Neural cell (in vitro differentiated cells): Measurements from ENCODE around the gene RNF148.

Experiments
- EP300 ChIP-seq: fragments of 450-650 bp; conservative IDR thresholded peaks from 2 replicates; pipeline ENCODE4 v1.6.1; 2014; ENCODE audit warnings: antibody characterized with exemption, mild to moderate bottlenecking, moderate library complexity; ENCODE audit not compliant: poor library complexity, severe bottlenecking
- POLR2AphosphoS5 ChIP-seq: IDR thresholded peaks from 2 replicates; pipeline ENCODE4 v1.6.1; 2012
- RAD21 ChIP-seq: fragments of 450-650 bp; conservative IDR thresholded peaks from 2 replicates; pipeline ENCODE4 v1.6.1; 2014; ENCODE audit warnings: antibody characterized with exemption, mild to moderate bottlenecking, moderate library complexity
- TF ChIP-seq, protein P1 (sequence below): fragments of 450-650 bp; IDR thresholded peaks from 2 replicates; pipeline ENCODE4 v1.5.1; 2014; ENCODE audit warnings: antibody characterized with exemption, mild to moderate bottlenecking, moderate library complexity; ENCODE audit not compliant: poor library complexity, severe bottlenecking

DNA sequence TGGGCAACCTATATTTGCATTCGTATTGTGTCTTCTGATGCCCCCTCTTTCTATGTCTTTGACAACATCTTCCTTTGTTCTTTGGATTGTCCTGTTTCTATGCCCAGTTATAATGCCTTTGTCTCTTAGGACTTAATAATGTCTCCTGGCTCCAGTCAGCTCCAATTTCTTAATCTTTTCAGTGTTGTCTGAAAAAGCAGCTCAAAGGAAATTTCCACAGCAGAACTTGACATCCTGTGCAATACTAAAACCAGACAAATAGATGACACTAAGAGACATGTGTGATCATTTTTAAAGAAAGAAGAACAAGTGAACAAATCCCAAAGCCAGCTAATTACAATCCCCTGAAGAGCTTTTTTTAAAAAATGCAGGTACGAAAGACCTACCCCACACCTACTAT is 47.7 kb upstream of the RNF148 start:
- TF ChIP-seq, protein P1, sequence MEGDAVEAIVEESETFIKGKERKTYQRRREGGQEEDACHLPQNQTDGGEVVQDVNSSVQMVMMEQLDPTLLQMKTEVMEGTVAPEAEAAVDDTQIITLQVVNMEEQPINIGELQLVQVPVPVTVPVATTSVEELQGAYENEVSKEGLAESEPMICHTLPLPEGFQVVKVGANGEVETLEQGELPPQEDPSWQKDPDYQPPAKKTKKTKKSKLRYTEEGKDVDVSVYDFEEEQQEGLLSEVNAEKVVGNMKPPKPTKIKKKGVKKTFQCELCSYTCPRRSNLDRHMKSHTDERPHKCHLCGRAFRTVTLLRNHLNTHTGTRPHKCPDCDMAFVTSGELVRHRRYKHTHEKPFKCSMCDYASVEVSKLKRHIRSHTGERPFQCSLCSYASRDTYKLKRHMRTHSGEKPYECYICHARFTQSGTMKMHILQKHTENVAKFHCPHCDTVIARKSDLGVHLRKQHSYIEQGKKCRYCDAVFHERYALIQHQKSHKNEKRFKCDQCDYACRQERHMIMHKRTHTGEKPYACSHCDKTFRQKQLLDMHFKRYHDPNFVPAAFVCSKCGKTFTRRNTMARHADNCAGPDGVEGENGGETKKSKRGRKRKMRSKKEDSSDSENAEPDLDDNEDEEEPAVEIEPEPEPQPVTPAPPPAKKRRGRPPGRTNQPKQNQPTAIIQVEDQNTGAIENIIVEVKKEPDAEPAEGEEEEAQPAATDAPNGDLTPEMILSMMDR, result no peak
- TF ChIP-seq RAD21 (no peak), EP300 (no peak), POLR2AphosphoS5 (no peak)
